ENCODE data around the gene RNF212B.
"Not testable (repeated sequence)": the region's sequence is repeated elsewhere in the genome, so short reads cannot be mapped to it uniquely, and the experiment has no call there.

The RNF212B gene

GRCh38 chr14:23248601-23249000 lies 10.9 kb downstream of the RNF212B start:
- no peak for DNase-seq (ENCODE audit: extremely low read depth, low read depth)

GRCh38 chr14:23249824-23250223 lies 12.1 kb downstream of the RNF212B start:
- TF ChIP-seq CTCF (IDR thresholded peaks at IDR 0.05; ENCODE audit: low read depth, low read length, missing control alignments) = no peak
- DNase-seq (ENCODE audit: extremely low read depth, low read depth) = no peak
- no peak overlapping the region for H3K4me3 ChIP-seq (replicated peaks; ENCODE audit: low read depth, low read length)

More at GRCh38 chr14:23248601-23249000, 10.9 kb downstream of the RNF212B start:
- TF ChIP-seq CTCF (IDR thresholded peaks at IDR 0.05; ENCODE audit: low read depth, low read length, missing control alignments) = no peak
- no peak overlapping the region for H3K4me3 ChIP-seq (replicated peaks; ENCODE audit: low read depth, low read length)

- H3K4me3 ChIP-seq (replicated peaks; ENCODE audit: low read depth, low read length) = no peak overlapping the region
- DNase-seq (ENCODE audit: extremely low read depth, low read depth) = no peak
- no peak for TF ChIP-seq CTCF (IDR thresholded peaks at IDR 0.05; ENCODE audit: low read depth, low read length, missing control alignments)
Measured at GRCh38 chr14:23252006-23252405, 14.3 kb downstream of the RNF212B start.

GRCh38 chr14:23252420-23253333 lies 14.9 kb downstream of the RNF212B start:
- no peak for TF ChIP-seq CTCF (IDR thresholded peaks at IDR 0.05; ENCODE audit: low read depth, low read length, missing control alignments)
- DNase-seq (ENCODE audit: extremely low read depth, low read depth) = no peak
- no peak overlapping the region for H3K4me3 ChIP-seq (replicated peaks; ENCODE audit: low read depth, low read length)

GRCh38 chr14:23258256-23258655 lies 20.5 kb downstream of the RNF212B start:
- H3K4me3 ChIP-seq (replicated peaks; ENCODE audit: low read depth, low read length) = no peak overlapping the region
- TF ChIP-seq CTCF (IDR thresholded peaks at IDR 0.05; ENCODE audit: low read depth, low read length, missing control alignments) = no peak
- DNase-seq (ENCODE audit: extremely low read depth, low read depth) = no peak

- no peak overlapping the region for H3K4me3 ChIP-seq (replicated peaks; ENCODE audit: low read depth, low read length)
- DNase-seq (ENCODE audit: extremely low read depth, low read depth) = no peak
- no peak for TF ChIP-seq CTCF (IDR thresholded peaks at IDR 0.05; ENCODE audit: low read depth, low read length, missing control alignments)
Measured at GRCh38 chr14:23259426-23259825, 21.7 kb downstream of the RNF212B start.

GRCh38 chr14:23260849-23261248 lies 23.1 kb downstream of the RNF212B start:
- not testable (repeated sequence) for H3K4me3 ChIP-seq (replicated peaks; ENCODE audit: low read depth, low read length); DNase-seq (ENCODE audit: extremely low read depth, low read depth)

All from HFF-Myc (cell line).